ENCODE results near the gene PCDHA12.
"Not testable (repeated sequence)": the region's sequence is repeated elsewhere in the genome, so short reads cannot be mapped to it uniquely, and the experiment has no call there.

The PCDHA12 gene
- 0 reads per million in 2 experiments for total RNA-seq

DNA sequence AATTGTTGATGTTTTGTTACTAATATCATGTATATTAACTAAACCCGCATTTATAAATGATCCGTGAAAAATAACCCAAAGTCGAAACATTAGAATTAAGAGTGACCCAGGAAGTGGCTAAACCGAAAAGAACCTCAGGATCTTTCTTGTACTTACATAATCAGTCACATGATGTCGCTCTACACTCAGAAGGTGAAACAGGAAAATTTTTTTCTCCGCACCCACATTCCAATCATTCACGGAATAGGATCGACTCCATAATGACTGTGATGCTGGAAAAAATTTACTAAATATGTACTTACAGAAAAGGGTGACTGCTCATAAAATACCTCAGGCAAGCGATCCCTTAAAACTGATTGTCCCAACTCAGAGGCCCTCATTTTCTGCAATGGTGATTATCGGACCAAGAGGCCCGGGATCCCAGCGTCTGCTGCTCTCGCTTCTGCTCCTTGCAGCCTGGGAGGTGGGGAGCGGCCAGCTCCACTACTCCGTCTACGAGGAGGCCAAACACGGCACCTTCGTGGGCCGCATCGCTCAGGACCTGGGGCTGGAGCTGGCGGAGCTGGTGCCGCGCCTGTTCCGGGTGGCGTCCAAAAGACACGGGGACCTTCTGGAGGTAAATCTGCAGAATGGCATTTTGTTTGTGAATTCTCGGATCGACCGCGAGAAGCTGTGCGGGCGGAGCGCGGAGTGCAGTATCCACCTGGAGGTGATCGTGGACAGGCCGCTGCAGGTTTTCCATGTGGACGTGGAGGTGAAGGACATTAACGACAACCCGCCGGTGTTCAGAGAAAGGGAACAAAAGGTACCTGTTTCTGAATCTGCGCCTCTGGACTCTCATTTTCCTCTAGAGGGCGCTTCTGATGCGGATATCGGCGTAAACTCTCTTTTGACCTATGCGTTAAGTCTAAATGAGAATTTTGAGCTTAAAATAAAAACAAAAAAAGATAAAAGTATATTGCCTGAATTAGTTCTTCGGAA is at the start of gene PCDHA12:
Gene PCDHA12 (plus strand): TSS at position 224 of the 981 bp plus-strand sequence. CDS start 165 bp downstream, at position 389.
- no peak for DNase-seq (ENCODE audit: low read depth)

- no peak for DNase-seq (ENCODE audit: low read depth)
Measured at GRCh38 chr5:140827704-140828361, 47.3 kb upstream of the PCDHA12 start, which contains the start of gene PCDHA6. PCDHA6 (plus strand) TSS chr5:140827960; CDS start chr5:140828092, 132 bp downstream.

DNA sequence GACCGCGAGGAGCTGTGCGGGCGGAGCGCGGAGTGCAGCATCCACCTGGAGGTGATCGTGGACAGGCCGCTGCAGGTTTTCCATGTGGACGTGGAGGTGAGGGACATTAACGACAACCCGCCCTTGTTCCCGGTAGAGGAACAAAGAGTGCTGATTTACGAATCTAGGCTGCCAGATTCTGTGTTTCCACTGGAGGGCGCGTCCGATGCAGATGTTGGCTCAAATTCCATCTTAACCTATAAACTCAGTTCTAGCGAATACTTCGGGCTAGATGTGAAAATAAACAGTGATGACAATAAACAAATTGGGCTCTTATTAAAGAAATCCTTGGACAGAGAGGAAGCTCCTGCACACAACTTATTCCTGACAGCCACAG is 46.8 kb upstream of the PCDHA12 start:
- no peak for DNase-seq (ENCODE audit: low read depth)

- not testable (repeated sequence) for DNase-seq (ENCODE audit: low read depth)
Measured at GRCh38 chr5:140829511-140830501, 45.3 kb upstream of the PCDHA12 start.

DNA sequence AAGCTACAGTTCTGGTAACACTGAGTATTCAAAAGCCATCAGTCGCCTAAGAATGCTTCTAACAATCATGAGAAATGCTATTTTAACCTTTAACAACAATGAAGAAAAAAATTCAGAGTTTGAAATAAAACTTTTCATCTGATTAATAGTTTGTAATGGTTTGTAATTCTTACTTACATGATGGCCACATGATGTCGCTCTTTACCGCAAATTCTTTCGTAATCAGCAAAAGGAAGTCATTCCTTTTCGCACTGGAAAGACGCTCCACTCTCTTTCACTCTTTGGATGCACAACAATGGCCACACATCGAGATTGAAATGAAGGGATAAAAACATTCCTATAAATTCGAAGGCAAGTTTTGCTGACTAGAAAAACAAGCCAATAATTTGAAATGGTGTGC is 41.1 kb upstream of the PCDHA12 start, which contains the start of gene PCDHA7:
Gene PCDHA7 (plus strand): TSS at position 277 of the 400 bp plus-strand sequence. CDS start 115 bp downstream, at position 392.
- no peak for DNase-seq (ENCODE audit: low read depth)

- DNase-seq (ENCODE audit: low read depth), result not testable (repeated sequence)
Measured at GRCh38 chr5:140834439-140835008, 40.6 kb upstream of the PCDHA12 start.

- DNase-seq (ENCODE audit: low read depth), result no peak
Measured at GRCh38 chr5:140835622-140836510, 39.2 kb upstream of the PCDHA12 start.

DNA sequence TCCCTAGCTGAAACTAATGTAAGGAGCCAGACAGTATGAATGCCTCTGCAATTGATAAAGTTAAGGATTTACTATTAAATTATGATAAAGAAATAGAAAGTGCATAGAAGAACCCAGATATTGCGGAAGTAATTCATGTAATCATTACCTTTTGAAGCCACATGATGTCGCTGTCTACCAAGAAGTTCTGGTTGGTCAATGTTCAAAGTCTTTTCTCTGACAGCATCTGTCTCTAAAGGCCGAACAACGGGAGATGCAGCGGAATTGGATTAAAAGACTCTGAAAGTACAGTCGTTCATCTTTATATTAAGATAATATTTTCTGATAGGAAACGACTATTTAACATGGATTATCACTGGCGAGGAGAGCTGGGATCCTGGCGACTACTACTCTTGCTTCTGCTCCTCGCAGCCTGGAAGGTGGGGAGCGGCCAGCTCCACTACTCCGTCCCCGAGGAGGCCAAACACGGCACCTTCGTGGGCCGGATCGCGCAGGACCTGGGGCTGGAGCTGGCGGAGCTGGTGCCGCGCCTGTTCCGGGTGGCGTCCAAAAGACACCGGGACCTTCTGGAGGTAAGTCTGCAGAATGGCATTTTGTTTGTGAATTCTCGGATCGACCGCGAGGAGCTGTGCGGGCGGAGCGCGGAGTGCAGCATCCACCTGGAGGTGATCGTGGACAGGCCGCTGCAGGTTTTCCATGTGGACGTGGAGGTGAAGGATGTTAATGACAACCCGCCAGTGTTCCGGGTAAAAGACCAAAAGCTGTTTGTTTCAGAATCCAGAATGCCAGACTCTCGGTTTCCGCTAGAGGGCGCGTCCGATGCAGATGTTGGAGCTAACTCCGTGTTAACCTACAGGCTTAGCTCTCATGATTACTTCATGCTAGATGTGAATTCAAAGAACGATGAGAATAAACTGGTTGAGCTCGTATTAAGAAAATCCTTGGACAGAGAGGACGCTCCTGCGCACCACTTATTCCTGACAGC is 33.8 kb upstream of the PCDHA12 start, which contains the start of gene PCDHA8:
Gene PCDHA8 (plus strand): TSS at position 210 of the 985 bp plus-strand sequence. CDS start 135 bp downstream, at position 345.
- no peak for DNase-seq (ENCODE audit: low read depth)

- DNase-seq (ENCODE audit: low read depth), result no peak
Measured at GRCh38 chr5:140842798-140843733, 32.0 kb upstream of the PCDHA12 start.

DNA sequence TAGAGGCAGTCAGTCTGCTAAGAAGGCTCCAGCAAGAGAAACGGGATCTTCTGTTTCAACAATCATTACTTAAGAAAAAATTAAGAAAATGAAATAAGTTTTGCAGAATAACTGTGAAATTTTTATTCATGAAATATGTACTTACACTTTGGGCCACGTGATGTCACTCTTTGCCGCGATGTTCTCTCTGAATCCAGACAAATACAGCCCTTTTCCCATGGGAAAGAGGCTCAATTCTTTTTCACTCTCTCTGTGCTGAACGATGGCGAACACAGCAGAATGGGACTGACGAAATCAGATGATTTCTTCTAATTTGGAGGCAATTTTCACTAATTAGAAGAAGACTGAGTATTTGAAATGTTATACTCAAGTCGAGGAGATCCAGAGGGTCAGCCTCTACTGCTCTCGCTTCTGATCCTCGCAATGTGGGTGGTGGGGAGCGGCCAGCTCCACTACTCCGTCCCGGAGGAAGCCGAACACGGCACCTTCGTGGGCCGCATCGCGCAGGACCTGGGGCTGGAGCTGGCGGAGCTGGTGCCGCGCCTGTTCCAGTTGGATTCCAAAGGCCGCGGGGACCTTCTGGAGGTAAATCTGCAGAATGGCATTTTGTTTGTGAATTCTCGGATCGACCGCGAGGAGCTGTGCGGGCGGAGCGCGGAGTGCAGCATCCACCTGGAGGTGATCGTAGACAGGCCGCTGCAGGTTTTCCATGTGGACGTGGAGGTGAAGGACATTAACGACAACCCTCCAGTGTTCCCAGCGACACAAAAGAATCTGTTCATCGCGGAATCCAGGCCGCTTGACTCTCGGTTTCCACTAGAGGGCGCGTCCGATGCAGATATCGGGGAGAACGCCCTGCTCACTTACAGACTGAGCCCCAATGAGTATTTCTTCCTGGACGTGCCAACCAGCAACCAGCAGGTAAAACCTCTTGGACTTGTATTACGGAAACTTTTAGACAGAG is 26.7 kb upstream of the PCDHA12 start, which contains the start of gene PCDHA9:
Gene PCDHA9 (plus strand): TSS at position 244 of the 964 bp plus-strand sequence. CDS start 114 bp downstream, at position 358.
- not testable (repeated sequence) for DNase-seq (ENCODE audit: low read depth)

GRCh38 chr5:140849831-140850634 is 25.1 kb upstream of the PCDHA12 start:
- DNase-seq (ENCODE audit: low read depth), result not testable (repeated sequence)

- DNase-seq (ENCODE audit: low read depth), result no peak
Measured at GRCh38 chr5:140855772-140856674, 19.1 kb upstream of the PCDHA12 start, which contains the start of gene PCDHA10. PCDHA10 (plus strand) TSS chr5:140855897; CDS start chr5:140856049, 152 bp downstream.

GRCh38 chr5:140857177-140857986 is 17.7 kb upstream of the PCDHA12 start:
- DNase-seq (ENCODE audit: low read depth), result no peak

All from T follicular helper cell (primary cell).